Ishikawa (cell line): ENCODE measurements around the gene LTBP3.

Experiments used
- CEBPB ChIP-seq: IDR thresholded peaks from 2 replicates; pipeline ENCODE4 v1.6.1; 2012
- CREB1 ChIP-seq: IDR thresholded peaks from 2 replicates; pipeline ENCODE4 v1.6.1; 2012; ENCODE audit warnings: low read depth
- FOXM1 ChIP-seq: IDR thresholded peaks from 2 replicates; pipeline ENCODE4 v1.6.1; 2012; ENCODE audit warnings: low read depth, borderline replicate concordance
- NFIC ChIP-seq: IDR thresholded peaks from 2 replicates; pipeline ENCODE4 v1.6.1; 2012
- REST ChIP-seq: IDR thresholded peaks from 2 replicates; pipeline ENCODE4 v1.6.1; 2012; ENCODE audit warnings: low read depth, mild to moderate bottlenecking
- TAF1 ChIP-seq: IDR thresholded peaks from 2 replicates; pipeline ENCODE4 v1.6.1; 2012; ENCODE audit warnings: low read depth, mild to moderate bottlenecking
- TEAD4 ChIP-seq: IDR thresholded peaks from 2 replicates; pipeline ENCODE4 v1.6.1; 2012
- USF1 ChIP-seq: IDR thresholded peaks from 2 replicates; pipeline ENCODE4 v1.6.1; 2012
- YY1 ChIP-seq: IDR thresholded peaks from 2 replicates; pipeline ENCODE4 v1.6.1; 2012; ENCODE audit warnings: low read depth
- ZBTB7A ChIP-seq: IDR thresholded peaks from 2 replicates; pipeline ENCODE4 v1.6.1; 2012; ENCODE audit warnings: low read depth
- TF ChIP-seq, protein P1 (sequence below): IDR thresholded peaks from 2 replicates; pipeline ENCODE4 v1.6.1; 2012

GRCh38 chr11:65542738-65543390 is 15.3 kb downstream of the LTBP3 start:
- no peak for TF ChIP-seq YY1
- no peak for TF ChIP-seq REST
- no peak for TF ChIP-seq USF1
- no peak for TF ChIP-seq TEAD4
- TF ChIP-seq, protein P1, sequence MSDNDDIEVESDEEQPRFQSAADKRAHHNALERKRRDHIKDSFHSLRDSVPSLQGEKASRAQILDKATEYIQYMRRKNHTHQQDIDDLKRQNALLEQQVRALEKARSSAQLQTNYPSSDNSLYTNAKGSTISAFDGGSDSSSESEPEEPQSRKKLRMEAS = no peak
- no peak for TF ChIP-seq ZBTB7A
- no peak for TF ChIP-seq CREB1
- no peak for TF ChIP-seq TAF1
- TF ChIP-seq NFIC = no peak
- no peak for TF ChIP-seq CEBPB
- no peak for TF ChIP-seq FOXM1
